HG02884 (cell line): ENCODE measurements around the gene PIK3R6.

Experiments
- ATAC-seq: cut with Tn5 transposase; IDR thresholded peaks from one replicate; pipeline ENCODE4 v1.9.1; 2021; ENCODE audit warnings: mild to moderate bottlenecking, moderate library complexity; ENCODE audit not compliant: unreplicated experiment

The PIK3R6 gene

GRCh38 chr17:8798846-8799569, 68.5 kb downstream of the PIK3R6 start, which contains the start of gene MFSD6L:
MFSD6L (minus strand) TSS chr17:8799365; CDS start chr17:8799120, 245 bp downstream.
- no peak for ATAC-seq

- ATAC-seq: no peak
Measured at GRCh38 chr17:8798176-8798845, 69.2 kb downstream of the PIK3R6 start.

- no peak for ATAC-seq
Measured at GRCh38 chr17:8797621-8798175, 69.8 kb downstream of the PIK3R6 start.

GRCh38 chr17:8794636-8795035, 72.8 kb downstream of the PIK3R6 start:
- no peak for ATAC-seq

- no peak for ATAC-seq
Measured at GRCh38 chr17:8793649-8794048, 73.8 kb downstream of the PIK3R6 start.

GRCh38 chr17:8792646-8793045, 74.8 kb downstream of the PIK3R6 start:
- ATAC-seq: no peak

- no peak for ATAC-seq
Measured at GRCh38 chr17:8791910-8792270, 75.6 kb downstream of the PIK3R6 start.

- no peak for ATAC-seq
Measured at GRCh38 chr17:8791248-8791909, 76.1 kb downstream of the PIK3R6 start.

- no peak for ATAC-seq
Measured at GRCh38 chr17:8789743-8790142, 77.7 kb downstream of the PIK3R6 start.

- no peak for ATAC-seq
Measured at GRCh38 chr17:8788998-8789397, 78.5 kb downstream of the PIK3R6 start.

- no peak for ATAC-seq
Measured at GRCh38 chr17:8785547-8786413, 81.7 kb downstream of the PIK3R6 start.

- ATAC-seq: no peak
Measured at GRCh38 chr17:8782176-8782575, 85.3 kb downstream of the PIK3R6 start.

GRCh38 chr17:8781776-8782175, 85.7 kb downstream of the PIK3R6 start:
- no peak for ATAC-seq

GRCh38 chr17:8776881-8777280, 90.6 kb downstream of the PIK3R6 start:
- no peak for ATAC-seq

- ATAC-seq: no peak
Measured at GRCh38 chr17:8776248-8776647, 91.2 kb downstream of the PIK3R6 start.

- no peak for ATAC-seq
Measured at GRCh38 chr17:8766731-8767130, 100.7 kb downstream of the PIK3R6 start.

GRCh38 chr17:8762012-8762411, 105.5 kb downstream of the PIK3R6 start:
- no peak for ATAC-seq

GRCh38 chr17:8758137-8758596, 109.3 kb downstream of the PIK3R6 start, which contains the start of gene SPDYE4:
SPDYE4 (minus strand) TSS chr17:8758546; CDS start chr17:8758382, 164 bp downstream.
- no peak for ATAC-seq

GRCh38 chr17:8757189-8757588, 110.3 kb downstream of the PIK3R6 start:
- ATAC-seq: no peak

- no peak for ATAC-seq
Measured at GRCh38 chr17:8755590-8756255, 111.8 kb downstream of the PIK3R6 start.
